Measurements from ENCODE around the gene DMPK.
"Not testable (repeated sequence)": the region's sequence is repeated elsewhere in the genome, so short reads cannot be mapped to it uniquely, and the experiment has no call there.

Gene DMPK

GRCh38 chr19:45745606-45746005 is 36.7 kb downstream of the DMPK start:
- DNase-seq (ENCODE audit: low spot score) = no peak

DNA sequence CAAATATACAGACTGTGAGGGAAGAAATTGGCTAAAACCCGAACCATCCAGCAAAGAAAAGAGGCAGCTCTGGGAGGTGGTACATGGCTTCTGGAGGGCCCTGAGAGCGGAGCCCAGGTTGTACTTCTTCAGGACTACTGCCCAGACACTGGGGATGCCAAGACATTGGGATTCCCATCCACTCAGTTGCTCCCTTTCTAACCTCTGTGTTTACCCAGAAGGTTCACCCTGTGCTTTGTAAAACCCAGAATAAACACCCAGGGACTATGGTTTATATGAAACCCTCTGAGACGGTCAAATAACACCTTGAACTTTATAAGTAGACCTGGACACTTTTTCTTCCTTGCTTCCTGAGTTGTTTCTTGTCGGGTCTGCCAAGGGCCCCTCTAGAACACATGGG is 39.3 kb downstream of the DMPK start:
- no peak for DNase-seq (ENCODE audit: low spot score)

GRCh38 chr19:45739498-45740439 is 42.5 kb downstream of the DMPK start:
- DNase-seq (ENCODE audit: low spot score) = no peak

DNA sequence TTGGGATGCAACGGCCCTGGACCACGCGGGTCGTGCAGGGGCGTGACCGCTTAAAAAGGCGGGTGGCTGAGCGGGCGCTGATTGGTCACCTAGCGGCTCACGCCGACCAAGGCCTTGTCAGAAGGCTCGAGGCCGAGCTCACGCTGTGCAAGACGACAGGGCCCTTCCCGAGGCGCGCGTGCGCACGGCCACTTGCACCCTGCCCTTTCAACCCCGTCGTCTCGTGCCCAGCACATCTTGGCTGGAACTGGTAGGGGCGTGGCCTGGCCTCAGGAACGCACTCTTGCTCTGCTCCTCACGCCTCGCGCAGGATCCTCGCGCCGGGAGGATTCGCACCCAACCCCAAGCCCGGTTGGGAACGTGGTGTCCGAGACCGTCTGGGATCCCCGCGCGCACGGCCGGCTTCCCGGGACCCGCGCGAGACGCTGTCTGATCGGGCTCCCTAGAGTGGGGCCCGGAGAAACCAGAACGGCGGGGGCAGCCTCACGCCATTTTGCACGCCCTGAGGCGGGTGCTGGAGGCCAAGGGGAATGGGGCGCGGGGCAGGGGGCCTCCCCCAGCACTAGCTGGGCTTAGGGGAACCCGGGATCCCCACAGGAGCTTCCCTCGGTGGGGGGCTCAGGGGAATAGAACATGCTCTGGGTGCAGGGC is 49.0 kb downstream of the DMPK start, which contains the start of gene MEIOSIN:
Gene MEIOSIN (plus strand): TSS at position 280 of the 651 bp plus-strand sequence. CDS start 1,938 bp downstream, outside the sequence.
- DNase-seq (ENCODE audit: low spot score) = no peak

DNA sequence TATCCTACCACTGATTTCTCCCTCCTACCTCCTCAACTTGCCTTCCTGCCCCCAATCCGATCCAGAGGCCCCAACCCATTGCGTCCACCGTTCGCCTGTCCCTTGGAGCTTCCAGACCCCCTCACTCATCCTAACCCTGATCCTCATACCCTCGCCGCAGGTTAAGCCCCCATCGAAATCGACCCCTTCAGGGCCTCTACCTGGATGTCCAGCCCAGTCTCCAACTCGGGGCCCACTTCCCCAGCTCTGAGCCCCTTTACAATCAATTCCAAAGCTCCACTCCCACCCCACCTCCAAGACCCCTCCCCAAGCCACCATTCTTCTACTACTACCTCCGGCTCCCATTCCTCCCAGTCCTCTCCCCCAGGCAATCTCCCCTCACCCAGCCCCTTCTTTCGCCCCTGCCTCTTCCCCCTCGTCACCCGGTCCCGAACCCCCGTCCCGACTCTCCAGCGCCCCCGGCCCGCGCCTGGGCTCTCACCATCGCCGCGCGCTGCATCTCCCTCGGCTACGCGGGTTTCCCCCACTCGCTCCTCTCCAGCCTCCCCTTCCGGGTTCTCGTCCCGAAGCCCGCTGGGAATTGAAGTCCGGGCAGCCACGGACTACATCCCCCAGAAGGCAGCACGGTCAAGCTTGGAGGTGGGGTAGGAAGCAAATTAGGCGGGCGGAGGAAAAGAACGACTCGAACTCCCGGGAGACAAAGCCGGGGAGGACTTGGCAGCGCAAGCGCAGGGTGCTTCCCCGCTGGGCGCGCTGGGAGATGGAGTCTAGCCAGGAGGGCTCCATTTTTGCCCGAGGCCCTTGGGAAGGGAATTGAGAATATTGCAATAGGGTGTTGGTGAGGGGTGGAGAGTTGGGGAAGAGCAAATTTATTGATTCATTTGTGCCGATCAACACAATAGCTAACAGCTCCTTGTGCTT is 51.7 kb downstream of the DMPK start, which contains the start of gene FBXO46:
Gene FBXO46 (minus strand): TSS at position 529 of the 921 bp plus-strand sequence. CDS start 17,401 bp downstream, outside the sequence.
- peak; percentile 79 for DNase-seq (ENCODE audit: low spot score)

GRCh38 chr19:45729800-45730290 is 52.4 kb downstream of the DMPK start:
- no peak for DNase-seq (ENCODE audit: low spot score)

GRCh38 chr19:45728683-45729082 is 53.6 kb downstream of the DMPK start:
- DNase-seq (ENCODE audit: low spot score) = not testable (repeated sequence)

- DNase-seq (ENCODE audit: low spot score) = not testable (repeated sequence)
Measured at GRCh38 chr19:45720065-45720464, 62.2 kb downstream of the DMPK start.
